UCSD-AML1 (cell line): ENCODE measurements around the gene HOXD10.

Experiments used
- DNase-seq: peaks from one replicate; lab custom pipeline; 2025; ENCODE audit not compliant: unreplicated experiment; lab: John Stamatoyannopoulos, UW

HOXD10 gene

GRCh38 chr2:176095421-176095820 is 21.2 kb upstream of the HOXD10 start:
- DNase-seq: no peak

- DNase-seq: no peak
Observed at GRCh38 chr2:176096243-176096985, 20.2 kb upstream of the HOXD10 start.

GRCh38 chr2:176096986-176097819 is 19.4 kb upstream of the HOXD10 start:
- peak; percentile 75 for DNase-seq

- no peak for DNase-seq
Observed at GRCh38 chr2:176097820-176098365, 18.7 kb upstream of the HOXD10 start.

GRCh38 chr2:176098366-176099158 is 18.0 kb upstream of the HOXD10 start:
- DNase-seq: no peak

GRCh38 chr2:176099159-176099727 is 17.3 kb upstream of the HOXD10 start:
- DNase-seq: no peak

GRCh38 chr2:176099728-176100546 is 16.6 kb upstream of the HOXD10 start, which contains the start of gene HOXD12:
HOXD12 (plus strand) TSS chr2:176099795; CDS start chr2:176099802, 7 bp downstream.
- DNase-seq: no peak

GRCh38 chr2:176100547-176101140 is 15.9 kb upstream of the HOXD10 start:
- no peak for DNase-seq

GRCh38 chr2:176101216-176101830 is 15.3 kb upstream of the HOXD10 start:
- DNase-seq: no peak

- no peak for DNase-seq
Observed at GRCh38 chr2:176101842-176102241, 14.7 kb upstream of the HOXD10 start.

- DNase-seq: no peak
Observed at GRCh38 chr2:176102309-176102866, 14.2 kb upstream of the HOXD10 start.

GRCh38 chr2:176103194-176103593 is 13.4 kb upstream of the HOXD10 start:
- DNase-seq: no peak

- DNase-seq: no peak
Observed at GRCh38 chr2:176103742-176104315, 12.7 kb upstream of the HOXD10 start.

GRCh38 chr2:176104316-176105077 is 12.1 kb upstream of the HOXD10 start:
- no peak for DNase-seq

- DNase-seq: no peak
Observed at GRCh38 chr2:176105078-176105729, 11.4 kb upstream of the HOXD10 start.

GRCh38 chr2:176105730-176106580 is 10.6 kb upstream of the HOXD10 start:
- DNase-seq: no peak
